Pancreas (tissue), 10 donors: ENCODE results near the gene ITPRID1. TPM values are rescaled to one million over a fixed set of nuclear protein-coding genes. Genes with fewer than 3 reads are reported as not detected.

Source experiments
- ATAC-seq, 4 donors: fragments of 200-7000 bp; cut with Tn5 transposase; one replicate each; pipeline versions ENCODE4 v1.8.0 to v1.9.1; 2020; ENCODE audit warnings: mild to moderate bottlenecking in 4 of 4, moderate library complexity in 4 of 4
- DNase-seq, 6 donors: peaks; one replicate each; pipeline ENCODE4 v3.0.0-alpha.2; 2020
- FAIRE-seq: peaks from 2 replicates; lab custom pipeline; 2012; peaks lifted over from hg19 to GRCh38; lab: Jason Lieb, UNC
- H3K27ac ChIP-seq, 4 donors: fragments of 200-600 bp; sonication (generic); 1 replicate in 3 of 4; 2 replicates in 1 of 4; pipeline versions ENCODE4 v1.5.0 to v1.8.0; 2020
- H3K27me3 ChIP-seq, 4 donors: fragments of 200-600 bp; one replicate each; pipeline ENCODE4 v1.8.0; 2021
- H3K36me3 ChIP-seq, 3 donors: fragments of 200-600 bp; sonication (generic) in 1 of 3; one replicate each; pipeline versions ENCODE4 v1.5.0 to v1.8.0; 2020 to 2021
- H3K4me1 ChIP-seq, 3 donors: fragments of 200-600 bp; one replicate each; pipeline ENCODE4 v1.8.0; 2021
- H3K4me3 ChIP-seq, 4 donors: fragments of 200-600 bp; sonication (generic) in 2 of 4; one replicate each; pipeline versions ENCODE4 v1.5.0 to v1.8.0; 2020 to 2021
- H3K9me3 ChIP-seq, 4 donors: fragments of 200-600 bp; one replicate each; pipeline ENCODE4 v1.8.0; 2021
- WGBS, 2 donors: extraction: QIAGEN DNeasy Blood & Tissue Kit; methylation state at CpG; one replicate each; pipeline ENCODE4 v1.1.7; 2013; 5-methylcytosine and 5-hydroxymethylcytosine counted together
- intact Hi-C, 3 donors: fragments of 100-400 bp; cut with DNase I; formaldehyde crosslinking; loops; one replicate each; pipeline versions ENCODE4 v1.11.1 to v1.14.2; 2022
- polyA plus RNA-seq, 2 donors: library from polyadenylated mRNA; stranded (reverse); fragments of 200-250 nt; gene quantifications; one replicate each; pipeline ENCODE4 v1.2.3, GENCODE V29; 2013
- total RNA-seq, 6 donors: library from RNA; stranded (reverse); fragmentation: NEBNext Ultra II Directional in 4 of 6; extraction: Animal tissue kit (Norgen Biotek cat#: 25700) in 4 of 6; gene quantifications; one replicate each; pipeline versions ENCODE4 v1.2.1 to v1.2.4, GENCODE V29; 2021 to 2023
- TF ChIP-seq, protein P1 (sequence below), 4 donors: fragments of 200-600 bp; sonication (generic) in 3 of 4; IDR thresholded peaks; one replicate each; pipeline versions ENCODE4 v1.5.0 to v1.8.0; 2021; ENCODE audit warnings: antibody characterized with exemption in 4 of 4
- donor health status: healthy with polysubstance abuse.
- donor health status: DM: no; HTN: no; CAD: no; lungs with moderate emphysema.
- donor health status: DM: no; HTN: no; CAD: no.
- donor health status: control.
- donor health status: control.
- donor health status: Bipolar disorder and iron deficiency.
- donor health status: DM: yes; HTN: yes; CAD: no.
- donor health status: DM: no; HTN: no; CAD: no.
- donor health status: DM: no; HTN: no; CAD: no.
- donor health status: DM: yes; HTN: yes; CAD: no.

ITPRID1 gene
- total and polyA plus RNA-seq, 8 donors: 0.02 to 0.72 (median 0.07) TPM; not detected in 2

DNA sequence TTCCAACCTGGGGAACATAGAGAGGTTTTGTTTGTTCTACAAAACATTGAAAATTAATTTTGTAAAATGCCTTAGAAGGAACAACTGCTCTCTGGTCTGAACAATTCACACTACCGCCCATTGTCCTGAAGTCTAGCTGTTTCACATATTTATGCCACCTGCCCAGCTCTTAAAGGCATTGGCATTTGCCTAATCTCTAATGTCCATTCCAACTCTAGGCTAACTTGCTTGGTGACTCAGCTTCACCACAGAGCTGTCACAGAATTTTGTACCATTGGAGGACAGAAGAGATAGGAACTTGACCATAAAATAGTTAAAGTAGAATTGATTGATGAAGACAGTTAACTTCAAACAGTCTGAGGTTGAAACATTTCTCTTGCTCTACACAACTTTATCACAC is 119.6 kb downstream of the ITPRID1 start:
- H3K27me3 ChIP-seq: no peaks in the 10 kb centered on the region
- intact Hi-C loops: loop anchor here in 1 of 3 donors (5.0 to 10.0 kb wide), 3 partner anchors 191 to 499 kb away; no protein-coding TSS in a partner anchor
- H3K4me3 ChIP-seq: no peak overlapping the region
- H3K27ac ChIP-seq: peak overlapping the region in 1 of 4 donors; percentile 48
- no peak for FAIRE-seq
- no peaks in the 10 kb centered on the region for H3K36me3 ChIP-seq
- TF ChIP-seq, protein P1, sequence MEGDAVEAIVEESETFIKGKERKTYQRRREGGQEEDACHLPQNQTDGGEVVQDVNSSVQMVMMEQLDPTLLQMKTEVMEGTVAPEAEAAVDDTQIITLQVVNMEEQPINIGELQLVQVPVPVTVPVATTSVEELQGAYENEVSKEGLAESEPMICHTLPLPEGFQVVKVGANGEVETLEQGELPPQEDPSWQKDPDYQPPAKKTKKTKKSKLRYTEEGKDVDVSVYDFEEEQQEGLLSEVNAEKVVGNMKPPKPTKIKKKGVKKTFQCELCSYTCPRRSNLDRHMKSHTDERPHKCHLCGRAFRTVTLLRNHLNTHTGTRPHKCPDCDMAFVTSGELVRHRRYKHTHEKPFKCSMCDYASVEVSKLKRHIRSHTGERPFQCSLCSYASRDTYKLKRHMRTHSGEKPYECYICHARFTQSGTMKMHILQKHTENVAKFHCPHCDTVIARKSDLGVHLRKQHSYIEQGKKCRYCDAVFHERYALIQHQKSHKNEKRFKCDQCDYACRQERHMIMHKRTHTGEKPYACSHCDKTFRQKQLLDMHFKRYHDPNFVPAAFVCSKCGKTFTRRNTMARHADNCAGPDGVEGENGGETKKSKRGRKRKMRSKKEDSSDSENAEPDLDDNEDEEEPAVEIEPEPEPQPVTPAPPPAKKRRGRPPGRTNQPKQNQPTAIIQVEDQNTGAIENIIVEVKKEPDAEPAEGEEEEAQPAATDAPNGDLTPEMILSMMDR (IDR thresholded peaks at IDR 0.05): no peak
- H3K9me3 ChIP-seq: no peaks in the 10 kb centered on the region
- H3K4me1 ChIP-seq: peaks cover 6 to 8% (median 6%) of the 10 kb centered on the region in 3 donors
- no peak for DNase-seq
- WGBS, 2 donors: 65 to 75% methylated on average over 1 of the region's 1 CpG
- ATAC-seq: peak; percentile 67 to 70 (median 68)

DNA sequence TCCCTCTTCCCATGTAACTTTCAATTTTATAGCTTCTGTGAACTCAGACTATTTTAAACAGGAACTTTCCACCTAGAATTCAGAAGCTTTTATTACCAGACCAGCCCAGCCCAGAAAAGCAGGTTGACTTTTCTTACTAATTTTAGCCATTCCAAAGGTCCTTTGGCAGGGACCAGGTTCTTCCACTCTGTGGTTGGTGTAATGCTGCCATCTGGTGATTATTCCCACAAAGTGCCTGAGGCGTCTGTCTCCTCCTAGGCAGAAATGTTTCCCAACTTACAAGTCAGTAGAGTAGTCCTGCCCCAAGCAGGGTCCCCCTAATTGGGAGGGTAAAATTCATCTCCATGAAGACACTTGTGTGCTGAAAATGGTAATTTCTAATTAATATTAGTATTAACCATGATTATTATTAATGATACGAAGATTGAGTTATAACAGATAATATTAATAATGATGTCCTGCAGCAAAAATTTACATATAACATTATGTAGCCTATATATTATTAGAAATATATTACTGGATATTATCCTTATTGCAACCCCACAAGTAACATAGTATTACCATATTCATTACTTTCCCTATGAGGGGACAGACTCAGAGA is 120.1 kb downstream of the ITPRID1 start:
- H3K27me3 ChIP-seq: no peaks in the 10 kb centered on the region
- H3K4me3 ChIP-seq: no peak overlapping the region
- ATAC-seq (peak; percentile 97 to 100 (median 100)), FAIRE-seq (peak; percentile 20), DNase-seq (peak in 4 of 6 donors; percentile 50 to 80 (median 60))
- whole genome bisulfite sequencing, 2 donors: 27 to 35% methylated on average over 2 of the region's 2 CpGs
- no peaks in the 10 kb centered on the region for H3K9me3 ChIP-seq
- intact Hi-C loops: loop anchor here in 1 of 3 donors (5.0 to 10.0 kb wide), 3 partner anchors 192 to 499 kb away; no protein-coding TSS in a partner anchor
- no peaks in the 10 kb centered on the region for H3K36me3 ChIP-seq
- H3K27ac ChIP-seq: peak overlapping the region in 1 of 4 donors; percentile 48
- TF ChIP-seq, protein P1 (IDR thresholded peaks at IDR 0.05): peak; percentile 34 to 71 (median 60)
- H3K4me1 ChIP-seq: peaks cover 6 to 8% (median 6%) of the 10 kb centered on the region in 3 donors

DNA sequence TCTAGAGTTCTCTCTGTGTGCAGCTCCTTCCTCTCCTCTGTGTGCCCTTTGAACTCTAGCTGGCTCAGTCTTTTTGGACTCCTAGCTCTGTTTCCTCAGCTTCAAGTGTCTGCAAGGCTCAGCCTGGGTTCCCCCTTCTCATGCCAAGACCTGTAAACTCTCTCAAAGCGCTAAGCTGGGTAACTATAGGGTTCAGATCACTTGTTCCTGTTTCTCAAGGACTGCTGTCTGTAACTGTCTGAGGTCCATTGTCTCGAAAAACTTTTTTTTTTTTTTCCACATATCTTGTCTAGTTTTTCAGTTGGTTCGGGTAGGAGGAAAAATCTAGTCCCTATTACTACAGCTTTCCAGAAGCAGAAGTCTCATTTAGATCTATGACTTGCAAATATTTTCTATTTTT is 126.5 kb downstream of the ITPRID1 start:
- WGBS, 2 donors: 63 to 68% methylated on average over 3 of the region's 3 CpGs
- H3K4me1 ChIP-seq: no peaks in the 10 kb centered on the region
- H3K36me3 ChIP-seq: no peaks in the 10 kb centered on the region
- H3K27ac ChIP-seq: no peak overlapping the region
- FAIRE-seq: no peak
- ATAC-seq: peak in 1 of 4 donors; percentile 30
- H3K9me3 ChIP-seq: no peaks in the 10 kb centered on the region
- no peak for DNase-seq
- intact Hi-C loops: no loop called here
- H3K4me3 ChIP-seq: no peak overlapping the region
- no peaks in the 10 kb centered on the region for H3K27me3 ChIP-seq
- TF ChIP-seq, protein P1 (IDR thresholded peaks at IDR 0.05): no peak

DNA sequence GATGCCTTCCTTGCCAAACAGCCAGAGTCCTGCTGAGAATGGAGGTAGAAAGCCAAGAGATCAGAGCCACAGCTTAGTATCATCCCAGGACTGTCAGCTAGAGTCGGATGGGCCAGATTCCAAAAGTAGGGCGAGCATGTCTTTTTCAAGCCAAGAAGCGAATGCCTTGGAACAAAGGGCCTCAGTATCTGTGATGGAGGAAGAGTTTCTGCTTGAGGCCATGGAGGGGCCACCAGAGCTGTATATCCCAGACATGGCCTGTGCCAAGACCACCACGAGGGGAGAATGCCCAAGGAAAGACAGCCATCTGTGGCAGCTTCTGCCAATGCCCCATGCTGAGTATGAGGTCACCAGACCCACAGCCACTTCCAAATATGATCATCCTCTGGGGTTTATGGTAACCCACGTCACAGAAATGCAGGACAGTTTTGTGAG is 128.8 kb downstream of the ITPRID1 start:
- TF ChIP-seq, protein P1 (IDR thresholded peaks at IDR 0.05): no peak
- no peaks in the 10 kb centered on the region for H3K27me3 ChIP-seq
- no peak for DNase-seq
- WGBS, 2 donors: 56 to 75% methylated on average over 5 of the region's 5 CpGs
- no peaks in the 10 kb centered on the region for H3K36me3 ChIP-seq
- no peaks in the 10 kb centered on the region for H3K4me1 ChIP-seq
- H3K4me3 ChIP-seq: no peak overlapping the region
- H3K9me3 ChIP-seq: no peaks in the 10 kb centered on the region
- FAIRE-seq: no peak
- H3K27ac ChIP-seq: no peak overlapping the region
- intact Hi-C loops: no loop called here
- no peak for ATAC-seq

DNA sequence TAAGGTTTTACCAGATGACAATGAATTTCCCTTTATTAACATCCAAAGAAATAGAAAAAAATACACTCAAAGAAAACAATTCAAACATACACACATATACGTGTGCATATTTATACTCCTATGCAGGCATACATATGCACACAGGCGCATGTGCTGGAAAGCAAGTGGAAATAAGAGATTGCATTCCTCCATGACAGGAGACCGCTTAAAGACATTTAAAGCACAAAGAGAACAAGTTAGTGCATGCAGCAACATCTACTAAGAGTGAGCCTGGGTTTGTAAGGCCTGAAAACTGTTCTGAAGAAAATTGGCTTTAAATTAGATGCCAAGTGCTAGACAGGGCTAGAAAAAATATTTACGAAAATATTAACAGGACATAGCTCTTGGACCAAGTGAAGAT is 133.1 kb downstream of the ITPRID1 start:
- no peaks in the 10 kb centered on the region for H3K4me1 ChIP-seq
- ATAC-seq (no peak), DNase-seq (no peak), FAIRE-seq (no peak)
- TF ChIP-seq, protein P1 (IDR thresholded peaks at IDR 0.05): no peak
- 90 to 92% methylated on average over 4 of the region's 4 CpGs for WGBS, 2 donors
- no peaks in the 10 kb centered on the region for H3K27me3 ChIP-seq
- no peak overlapping the region for H3K4me3 ChIP-seq
- intact Hi-C loops: no loop called here
- no peak overlapping the region for H3K27ac ChIP-seq
- no peaks in the 10 kb centered on the region for H3K36me3 ChIP-seq
- no peaks in the 10 kb centered on the region for H3K9me3 ChIP-seq
